SK-N-SH (cell line): ENCODE data around the gene RIPOR2. TPM values are rescaled to one million over a fixed set of nuclear protein-coding genes. Genes with fewer than 3 reads are reported as not detected.

Experiments used
- CTCF ChIA-PET: fragments of 300-600, 350-600 bp; formaldehyde crosslinking; extraction: SDS; loops from one replicate; lab custom pipeline; 2021; lab: Yijun Ruan, JAX
- POLR2A ChIA-PET: fragments of 350-600 bp; sonication (Branson Sonifier 250); formaldehyde crosslinking; extraction: SDS; loops from one replicate; lab custom pipeline; 2020; ENCODE audit warnings: antibody characterized with exemption, inconsistent platforms; lab: Yijun Ruan, JAX
- DNase-seq: peaks from one replicate; pipeline ENCODE4 v3.0.0; 2012
- H2AFZ ChIP-seq: fragments of 200-600 bp; sonication (generic); 2 replicates; pipeline ENCODE4 v1.8.1; 2016; ENCODE audit warnings: antibody characterized with exemption, mild to moderate bottlenecking, low read depth
- H3F3A ChIP-seq: fragments of 200-600 bp; sonication (generic); replicated peaks from 2 replicates; pipeline ENCODE3; 2016; ENCODE audit warnings: antibody characterized with exemption, mild to moderate bottlenecking; ENCODE audit not compliant: insufficient read depth
- H3K27ac ChIP-seq, 2 experiments: fragments of 200-500 bp in 1 of 2; fragments of 200-600 bp in 1 of 2; sonication (Bioruptor generic) in 1 of 2; sonication (generic), shearing (Covaris generic) in 1 of 2; 2 replicates each; pipeline versions ENCODE4 v1.5.1 to v1.6.1; 2014 to 2016; ENCODE audit warnings: low read depth in 2 of 2, inconsistent platforms in 1 of 2, low read length in 1 of 2, mild to moderate bottlenecking in 1 of 2, mixed read lengths in 1 of 2
- H3K27me3 ChIP-seq: fragments of 200-600 bp; sonication (generic), shearing (Covaris generic); 2 replicates; pipeline ENCODE4 v1.6.1; 2016; ENCODE audit warnings: mixed run types; ENCODE audit not compliant: insufficient read depth
- H3K36me3 ChIP-seq, 2 experiments: fragments of 200-500 bp in 1 of 2; fragments of 200-600 bp in 1 of 2; sonication (Bioruptor generic) in 1 of 2; sonication (generic) in 1 of 2; replicated peaks in 1 of 2; 2 replicates each; pipeline versions ENCODE3 to v1.5.1; 2014 to 2016; ENCODE audit warnings: low read length in 1 of 2, mild to moderate bottlenecking in 1 of 2; ENCODE audit not compliant: insufficient read depth in 2 of 2, control insufficient read depth in 1 of 2
- H3K4me1 ChIP-seq, 2 experiments: fragments of 200-500 bp in 1 of 2; fragments of 200-600 bp in 1 of 2; sonication (Bioruptor generic) in 1 of 2; sonication (generic), shearing (Covaris generic) in 1 of 2; 2 replicates each; pipeline versions ENCODE4 v1.5.1 to v1.6.1; 2014 to 2016; ENCODE audit warnings: low read depth in 1 of 2, low read length in 1 of 2, mixed run types in 1 of 2; ENCODE audit not compliant: insufficient read depth in 2 of 2, control insufficient read depth in 1 of 2
- H3K4me2 ChIP-seq: fragments of 200-600 bp; sonication (generic), shearing (Covaris generic); 2 replicates; pipeline ENCODE4 v1.6.1; 2017; ENCODE audit warnings: mixed run types
- H3K4me3 ChIP-seq, 2 experiments: fragments of 200-500 bp in 1 of 2; fragments of 200-600 bp in 1 of 2; sonication (Bioruptor generic) in 1 of 2; sonication (generic), shearing (Covaris generic) in 1 of 2; 2 replicates each; pipeline versions ENCODE4 v1.5.1 to v1.8.1; 2014 to 2016; ENCODE audit warnings: low read depth in 2 of 2, inconsistent platforms in 1 of 2, low read length in 1 of 2, mild to moderate bottlenecking in 1 of 2, mixed read lengths in 1 of 2, moderate library complexity in 1 of 2
- H3K79me2 ChIP-seq: fragments of 200-600 bp; sonication (generic); 2 replicates; pipeline ENCODE4 v1.8.1; 2017; ENCODE audit warnings: mild to moderate bottlenecking; ENCODE audit not compliant: insufficient read depth
- H3K9ac ChIP-seq: fragments of 200-600 bp; sonication (generic); 2 replicates; pipeline ENCODE4 v1.6.1; 2017; ENCODE audit warnings: mixed run types
- H3K9me2 ChIP-seq: fragments of 200-600 bp; sonication (generic); 2 replicates; pipeline ENCODE4 v1.6.1; 2017; ENCODE audit warnings: mixed run types
- H3K9me3 ChIP-seq: fragments of 200-600 bp; sonication (generic); 2 replicates; pipeline ENCODE4 v1.6.1; 2017; ENCODE audit warnings: mixed run types, mild to moderate bottlenecking, moderate library complexity
- H4K20me1 ChIP-seq: fragments of 200-600 bp; sonication (generic); 2 replicates; pipeline ENCODE4 v1.6.1; 2017; ENCODE audit warnings: mild to moderate bottlenecking, mixed run types; ENCODE audit not compliant: insufficient read depth
- CHD2 ChIP-seq: fragments of 150-350 bp; IDR thresholded peaks from 2 replicates; pipeline ENCODE4 v1.6.1; 2018; ENCODE audit warnings: low read length; ENCODE audit not compliant: partially characterized antibody
- EP300 ChIP-seq, 2 experiments: IDR thresholded peaks; 2 replicates each; pipeline versions ENCODE4 v1.4.0 to v1.6.1; 2012; ENCODE audit warnings: borderline replicate concordance in 1 of 2, low read depth in 1 of 2, low read length in 1 of 2
- EZH2phosphoT487 ChIP-seq: fragments of 200-600 bp; sonication (generic); IDR thresholded peaks from 2 replicates; pipeline ENCODE4 v1.6.1; 2017; ENCODE audit warnings: low read depth, mixed run types, mild to moderate bottlenecking, antibody characterized with exemption, moderate library complexity, borderline replicate concordance
- FOSL2 ChIP-seq: IDR thresholded peaks from 2 replicates; pipeline ENCODE4 v1.4.0; 2012; ENCODE audit warnings: low read depth, mild to moderate bottlenecking, moderate library complexity, borderline replicate concordance
- FOXM1 ChIP-seq: IDR thresholded peaks from 2 replicates; pipeline ENCODE4 v1.4.0; 2012; ENCODE audit warnings: low read depth, mild to moderate bottlenecking
- MAX ChIP-seq: IDR thresholded peaks from 2 replicates; pipeline ENCODE4 v1.4.0; 2012; ENCODE audit warnings: low read depth
- MXI1 ChIP-seq: IDR thresholded peaks from 2 replicates; pipeline ENCODE4 v1.6.1; 2012; ENCODE audit warnings: mild to moderate bottlenecking, low read depth, low read length, improper control_type of control experiment
- NFIC ChIP-seq: IDR thresholded peaks from 2 replicates; pipeline ENCODE4 v1.4.0; 2012; ENCODE audit warnings: borderline replicate concordance
- REST ChIP-seq: IDR thresholded peaks from 2 replicates; pipeline ENCODE4 v1.6.1; 2012; ENCODE audit warnings: mild to moderate bottlenecking, low read depth, low read length, moderate library complexity
- RXRA ChIP-seq: IDR thresholded peaks from 2 replicates; pipeline ENCODE4 v1.4.0; 2012; ENCODE audit warnings: low read depth, mild to moderate bottlenecking, borderline replicate concordance
- SMC3 ChIP-seq: IDR thresholded peaks from 2 replicates; pipeline ENCODE4 v1.6.1; 2012; ENCODE audit warnings: low read depth, low read length, improper control_type of control experiment
- TAF1 ChIP-seq: IDR thresholded peaks from 2 replicates; pipeline ENCODE4 v1.6.1; 2012; ENCODE audit warnings: low read depth, mild to moderate bottlenecking, low read length, moderate library complexity, borderline replicate concordance
- TCF12 ChIP-seq: IDR thresholded peaks from 2 replicates; pipeline ENCODE4 v1.4.0; 2012
- USF1 ChIP-seq: IDR thresholded peaks from 2 replicates; pipeline ENCODE4 v1.4.0; 2012; ENCODE audit warnings: low read depth, borderline replicate concordance
- WGBS: methylation state at CpG from one replicate; pipeline ENCODE4 v1.1.6; 2017; ENCODE audit warnings: low lambda C conversion rate; 5-methylcytosine and 5-hydroxymethylcytosine counted together
- polyA plus RNA-seq, 3 experiments: library from polyadenylated mRNA; depleted of rRNA; stranded (reverse); fragments of >200 nt; gene quantifications; 2 replicates each; pipeline ENCODE4 v1.2.3, GENCODE V29; 2012

The RIPOR2 gene
- polyA plus RNA-seq, 1 of the 3 experiments (the other 2 are of a cell fraction), result 0.05 TPM

- Histone ChIP-seq H3K4me2 (no peak overlapping the region), H2AFZ (no peak overlapping the region), H3K27me3 (no peaks in the 10 kb centered on the region), H3K27ac (no peak overlapping the region), H3K9me2 (no peaks in the 10 kb centered on the region), H4K20me1 (no peaks in the 10 kb centered on the region), H3K4me3 (no peak overlapping the region), H3K9me3 (no peaks in the 10 kb centered on the region), H3K36me3 (no peaks in the 10 kb centered on the region), H3K9ac (no peak overlapping the region), H3K79me2 (no peaks in the 10 kb centered on the region), H3K4me1 (peaks cover 0 to 3% of the 10 kb centered on the region in 2 experiments; a peak in 1 of 4 replicates), H3F3A (no peaks in the 10 kb centered on the region)
- WGBS, result 98% methylated on average over 6 of the region's 6 CpGs
- no peak for TF ChIP-seq MXI1
- no peak for TF ChIP-seq FOSL2
- TF ChIP-seq EP300 (IDR thresholded peaks at IDR 0.05; ENCODE audit: borderline replicate concordance in 1 of 2, low read depth in 1 of 2, low read length in 1 of 2), result no peak
- no peak for TF ChIP-seq MAX
- no peak for TF ChIP-seq EZH2phosphoT487
- TF ChIP-seq TCF12, result no peak
- no peak for TF ChIP-seq TAF1
- TF ChIP-seq RXRA, result no peak
- TF ChIP-seq CHD2, result no peak
- no peak for TF ChIP-seq REST
- no peak for TF ChIP-seq SMC3
- TF ChIP-seq NFIC, result no peak
- no peak for TF ChIP-seq FOXM1
- no peak for TF ChIP-seq USF1
- DNase-seq, result no peak
- ChIA-PET CTCF (no interaction called here), POLR2A (no interaction called here)
Measured at GRCh38 chr6:24796616-24797290, 139.0 kb downstream of the RIPOR2 start.
